ENCODE data around the gene KRT9.
"Not testable (repeated sequence)": the region's sequence is repeated elsewhere in the genome, so short reads cannot be mapped to it uniquely, and the experiment has no call there.

KRT9 gene

DNA sequence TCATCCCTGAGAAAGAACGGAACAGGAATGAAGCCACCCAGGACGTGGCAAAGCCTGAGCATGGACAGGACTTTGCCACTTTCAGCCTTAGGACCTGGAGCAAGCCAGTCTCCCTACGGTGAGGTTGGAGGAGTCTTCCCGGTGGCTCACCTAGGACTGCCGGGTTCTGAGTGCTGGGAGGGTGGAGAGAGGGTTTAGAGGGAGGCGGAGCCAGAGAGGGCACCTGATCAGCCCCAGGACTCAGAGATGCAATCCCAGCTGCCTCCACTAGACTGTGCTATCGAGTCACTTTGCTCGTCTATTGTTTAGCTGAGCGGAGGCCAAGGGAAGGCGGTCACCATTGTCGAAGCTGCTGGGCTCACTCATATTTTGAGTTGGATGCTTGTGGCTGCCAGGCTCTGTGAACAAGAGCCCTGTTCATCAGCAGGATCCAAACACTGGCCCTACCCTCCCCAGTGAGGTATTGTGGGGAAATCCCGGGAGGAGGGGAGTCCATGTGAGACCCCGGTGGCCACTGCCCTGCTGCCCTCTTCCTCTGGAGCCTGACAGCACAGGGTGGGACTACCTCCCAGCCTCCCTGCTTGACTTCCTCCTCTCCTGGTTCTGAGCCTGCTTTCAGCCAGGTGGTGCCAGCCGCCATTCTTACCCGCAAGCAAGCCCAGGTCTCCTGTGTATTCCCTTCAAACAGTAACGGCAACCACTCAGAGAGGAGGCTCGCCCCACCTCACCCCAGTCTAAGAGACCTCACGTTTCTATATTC is 7.8 kb upstream of the KRT9 start:
- no peak for TF ChIP-seq CTBP1 (IDR thresholded peaks at IDR 0.05; ENCODE audit: borderline replicate concordance)
- peak; percentile 96 for DNase-seq (ENCODE audit: extremely low spot score)
- ChIA-PET CTCF (interaction anchor here (0.5 to 1.6 kb wide), 12 partner anchors 9 to 1104 kb away, joined by 3 to 16 read pairs (median 3); no protein-coding TSS in a partner anchor), POLR2A (interaction anchor here (0.5 to 1.5 kb wide), 6 partner anchors 11 to 1445 kb away, joined by 3 to 6 read pairs (median 4); partner anchors contain the start of gene EIF1)

- TF ChIP-seq BHLHE40 (IDR thresholded peaks at IDR 0.05; ENCODE audit: borderline replicate concordance) (no peak), LEF1 (IDR thresholded peaks at IDR 0.05; ENCODE audit: borderline replicate concordance) (no peak), ELF4 (IDR thresholded peaks at IDR 0.05) (no peak), CTBP1 (IDR thresholded peaks at IDR 0.05; ENCODE audit: borderline replicate concordance) (no peak), ARNT (IDR thresholded peaks at IDR 0.05) (no peak), SUZ12 (IDR thresholded peaks at IDR 0.05) (no peak), HDGF (IDR thresholded peaks at IDR 0.05; ENCODE audit: borderline replicate concordance) (no peak), TARDBP (IDR thresholded peaks at IDR 0.05) (no peak), FOXA1 (IDR thresholded peaks at IDR 0.05) (no peak), SP1 (IDR thresholded peaks at IDR 0.05) (no peak), ZNF384 (IDR thresholded peaks at IDR 0.05) (no peak), PKNOX1 (IDR thresholded peaks at IDR 0.05) (no peak), FOXK2 (IDR thresholded peaks at IDR 0.05) (no peak), NFRKB (IDR thresholded peaks at IDR 0.05) (no peak), FOXM1 (IDR thresholded peaks at IDR 0.05; ENCODE audit: borderline replicate concordance) (no peak)
- no peak for DNase-seq (ENCODE audit: extremely low spot score)
- ChIA-PET CTCF (interaction anchor here (0.7 to 1.6 kb wide), 9 partner anchors 8 to 88 kb away, joined by 3 to 16 read pairs (median 4); no protein-coding TSS in a partner anchor), POLR2A (interaction anchor here (0.5 to 1.5 kb wide), 5 partner anchors 10 to 1444 kb away, joined by 3 to 6 read pairs (median 4); partner anchors contain the start of gene EIF1)
These were observed 7.1 kb upstream of the KRT9 start for GRCh38 chr17:41578971-41579370.

DNA sequence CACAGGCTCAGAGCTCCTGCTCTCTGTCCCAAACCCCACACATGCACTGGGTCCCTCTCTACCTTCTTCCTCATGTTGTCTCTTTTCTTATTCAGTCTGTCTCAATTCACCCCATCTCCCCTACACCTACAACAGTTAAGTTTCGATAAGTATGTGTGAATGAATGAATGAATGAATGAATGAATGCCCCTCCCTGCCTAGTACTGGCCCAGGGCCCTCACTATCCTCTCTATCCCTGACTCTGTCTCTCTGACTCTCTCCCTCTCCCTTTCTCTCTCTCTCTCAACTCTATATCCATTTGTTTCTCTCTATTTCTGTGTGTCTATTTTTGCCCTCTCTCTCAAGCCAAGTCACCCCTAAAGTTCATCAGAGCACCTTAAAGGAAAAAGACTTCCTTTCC is 6.7 kb upstream of the KRT9 start:
- TF ChIP-seq FOXA1 (IDR thresholded peaks at IDR 0.05) = no peak
- no peak for TF ChIP-seq ARNT (IDR thresholded peaks at IDR 0.05)
- no peak for TF ChIP-seq LEF1 (IDR thresholded peaks at IDR 0.05; ENCODE audit: borderline replicate concordance)
- no peak for TF ChIP-seq BHLHE40 (IDR thresholded peaks at IDR 0.05; ENCODE audit: borderline replicate concordance)
- TF ChIP-seq FOXM1 (IDR thresholded peaks at IDR 0.05; ENCODE audit: borderline replicate concordance) = no peak
- TF ChIP-seq FOXK2 (IDR thresholded peaks at IDR 0.05) = no peak
- no peak for TF ChIP-seq TARDBP (IDR thresholded peaks at IDR 0.05)
- TF ChIP-seq HDGF (IDR thresholded peaks at IDR 0.05; ENCODE audit: borderline replicate concordance) = no peak
- TF ChIP-seq ELF4 (IDR thresholded peaks at IDR 0.05) = no peak
- TF ChIP-seq PKNOX1 (IDR thresholded peaks at IDR 0.05) = no peak
- DNase-seq (ENCODE audit: extremely low spot score) = no peak
- POLR2A ChIA-PET = interaction anchor here (1.1 to 1.5 kb wide), 2 partner anchors 15 to 110 kb away, joined by 3 to 4 read pairs; partner anchors contain the start of gene EIF1
- CTCF ChIA-PET = interaction anchor here (0.7 to 1.6 kb wide), 3 partner anchors 28 to 88 kb away, joined by 3 to 16 read pairs (median 4); no protein-coding TSS in a partner anchor

GRCh38 chr17:41576740-41577139 is 4.9 kb upstream of the KRT9 start:
- CTCF ChIA-PET = not testable (repeated sequence)

GRCh38 chr17:41575336-41575735 is 3.5 kb upstream of the KRT9 start:
- DNase-seq (ENCODE audit: extremely low spot score) = no peak
- ChIA-PET CTCF (no interaction called here), POLR2A (no interaction called here)
- TF ChIP-seq TARDBP (IDR thresholded peaks at IDR 0.05) = no peak
- TF ChIP-seq HDGF (IDR thresholded peaks at IDR 0.05; ENCODE audit: borderline replicate concordance) = no peak
- no peak for TF ChIP-seq ELF4 (IDR thresholded peaks at IDR 0.05)
- no peak for TF ChIP-seq ZNF384 (IDR thresholded peaks at IDR 0.05)
- no peak for TF ChIP-seq SP1 (IDR thresholded peaks at IDR 0.05)
- no peak for TF ChIP-seq PKNOX1 (IDR thresholded peaks at IDR 0.05)
- TF ChIP-seq NFRKB (IDR thresholded peaks at IDR 0.05) = no peak
- no peak for TF ChIP-seq BHLHE40 (IDR thresholded peaks at IDR 0.05; ENCODE audit: borderline replicate concordance)
- TF ChIP-seq L3MBTL2 (conservative IDR thresholded peaks at IDR 0.05) = no peak
- TF ChIP-seq SUZ12 (IDR thresholded peaks at IDR 0.05) = no peak
- TF ChIP-seq CTBP1 (IDR thresholded peaks at IDR 0.05; ENCODE audit: borderline replicate concordance) = no peak
- no peak for TF ChIP-seq FOXA1 (IDR thresholded peaks at IDR 0.05)
- no peak for TF ChIP-seq FOXM1 (IDR thresholded peaks at IDR 0.05; ENCODE audit: borderline replicate concordance)
- TF ChIP-seq LEF1 (IDR thresholded peaks at IDR 0.05; ENCODE audit: borderline replicate concordance) = no peak
- no peak for TF ChIP-seq ARNT (IDR thresholded peaks at IDR 0.05)
- TF ChIP-seq FOXK2 (IDR thresholded peaks at IDR 0.05) = no peak

More at GRCh38 chr17:41576740-41577139, 4.9 kb upstream of the KRT9 start:
- POLR2A ChIA-PET = interaction anchor here (1.0 kb wide), 1 partner anchor 112 kb away, joined by 3 read pairs; no protein-coding TSS in a partner anchor
- not testable (repeated sequence) for DNase-seq (ENCODE audit: extremely low spot score)

DNA sequence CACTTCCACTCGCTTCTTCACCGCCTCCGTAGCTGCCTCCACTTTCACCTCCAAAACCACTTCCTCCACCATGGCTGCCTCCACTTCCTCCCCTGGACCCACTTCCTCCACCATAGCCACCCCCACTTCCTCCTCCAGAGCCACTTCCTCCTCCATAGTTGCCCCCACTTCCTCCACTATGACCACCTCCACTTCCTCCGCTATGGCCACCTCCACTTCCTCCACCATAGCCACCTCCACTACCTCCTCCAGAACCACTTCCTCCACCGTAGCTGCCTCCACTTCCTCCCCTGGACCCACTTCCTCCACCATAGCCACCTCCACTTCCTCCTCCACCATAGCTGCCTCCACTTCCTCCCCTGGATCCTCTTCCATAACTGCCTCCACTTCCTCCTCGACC is 4.5 kb downstream of the KRT9 start:
- POLR2A ChIA-PET = no interaction called here
- CTCF ChIA-PET = interaction anchor here (7.2 kb wide), 1 partner anchor 18 kb away, joined by 35 read pairs; no protein-coding TSS in a partner anchor
- no peak for DNase-seq (ENCODE audit: extremely low spot score)
- TF ChIP-seq NFRKB (IDR thresholded peaks at IDR 0.05) (no peak), L3MBTL2 (conservative IDR thresholded peaks at IDR 0.05) (no peak), ARNT (IDR thresholded peaks at IDR 0.05) (no peak), CTBP1 (IDR thresholded peaks at IDR 0.05; ENCODE audit: borderline replicate concordance) (no peak), LEF1 (IDR thresholded peaks at IDR 0.05; ENCODE audit: borderline replicate concordance) (no peak), FOXM1 (IDR thresholded peaks at IDR 0.05; ENCODE audit: borderline replicate concordance) (no peak), FOXK2 (IDR thresholded peaks at IDR 0.05) (no peak), HDGF (IDR thresholded peaks at IDR 0.05; ENCODE audit: borderline replicate concordance) (no peak), BHLHE40 (IDR thresholded peaks at IDR 0.05; ENCODE audit: borderline replicate concordance) (no peak), SP1 (IDR thresholded peaks at IDR 0.05) (no peak), FOXA1 (IDR thresholded peaks at IDR 0.05) (no peak), ELF4 (IDR thresholded peaks at IDR 0.05) (no peak), ZNF384 (IDR thresholded peaks at IDR 0.05) (no peak)

Data from HEK293T (cell line).